Calu3 (cell line): Measurements from ENCODE around the gene ZDHHC4. TPM values are rescaled to one million over a fixed set of nuclear protein-coding genes. Genes with fewer than 3 reads are reported as not detected.

Source experiments
- BruUV-seq: library from RNA; stranded (reverse); fragments of 400-500 nt; replicated peaks from 2 replicates; lab custom pipeline; 2021; lab: Mats Ljungman, UMichigan
- CTCF ChIA-PET: fragments of 300-600 bp; sonication (Branson Sonifier 250); formaldehyde crosslinking; loops from one replicate; lab custom pipeline; 2022; ENCODE audit warnings: antibody characterized with exemption; lab: Charles Lee
- DNase-seq: peaks from one replicate; pipeline ENCODE4 v3.0.0; 2022
- H3K27ac Mint-ChIP-seq: one replicate; pipeline ENCODE4 v1.8.0; 2022; ENCODE audit warnings: mixed read lengths; ENCODE audit not compliant: unreplicated experiment
- H3K27me3 Mint-ChIP-seq: one replicate; pipeline ENCODE4 v1.8.0; 2022; ENCODE audit warnings: mixed read lengths; ENCODE audit not compliant: unreplicated experiment
- H3K36me3 Mint-ChIP-seq: one replicate; pipeline ENCODE4 v1.8.0; 2022; ENCODE audit warnings: mild to moderate bottlenecking, moderate library complexity, mixed read lengths; ENCODE audit not compliant: insufficient read depth, unreplicated experiment
- H3K4me1 Mint-ChIP-seq: one replicate; pipeline ENCODE4 v1.8.0; 2022; ENCODE audit warnings: mild to moderate bottlenecking, low read depth, mixed read lengths; ENCODE audit not compliant: unreplicated experiment
- H3K4me3 Mint-ChIP-seq: one replicate; pipeline ENCODE4 v1.8.0; 2022; ENCODE audit warnings: mild to moderate bottlenecking, low read depth, moderate library complexity, mixed read lengths; ENCODE audit not compliant: unreplicated experiment
- H3K9me3 Mint-ChIP-seq: one replicate; pipeline ENCODE4 v1.8.0; 2022; ENCODE audit warnings: low read depth, mixed read lengths; ENCODE audit not compliant: unreplicated experiment
- intact Hi-C: fragments of 100-400 bp; cut with micrococcal nuclease; formaldehyde crosslinking; loops from one replicate; pipeline ENCODE4 v1.10.0; 2022; ENCODE audit not compliant: unreplicated experiment
- total RNA-seq: library from RNA; stranded (reverse); gene quantifications from 2 replicates; pipeline ENCODE4 v1.2.3, GENCODE V29; 2022
- TF ChIP-seq, protein P1 (sequence below): fragments of 200-600 bp; IDR thresholded peaks from one replicate; pipeline ENCODE4 v1.8.0; 2022; ENCODE audit warnings: antibody characterized with exemption; ENCODE audit not compliant: unreplicated experiment

The ZDHHC4 gene
- total RNA-seq, 1 experiment from 2014 or later, result 83.9 TPM

DNA sequence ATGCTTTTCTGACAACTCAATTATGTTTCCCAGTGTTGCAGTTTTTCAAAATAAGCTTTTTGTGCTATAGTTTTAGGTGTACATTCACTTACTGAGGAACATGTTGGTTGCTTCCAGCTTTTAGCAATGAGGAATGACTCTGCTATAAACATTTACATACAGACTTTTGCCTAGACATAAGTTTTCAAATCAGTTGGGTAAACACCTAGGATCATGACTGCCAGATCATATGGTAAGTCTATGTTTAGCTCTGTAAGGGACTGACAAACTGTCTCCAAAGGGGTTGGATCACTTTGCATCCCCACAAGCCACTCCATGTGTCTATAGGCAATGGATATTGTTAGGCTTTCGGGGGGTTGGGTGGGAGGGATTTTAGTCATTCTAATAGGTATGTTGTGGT, 15.1 kb upstream of the ZDHHC4 start:
- intact Hi-C loops, result no loop called here

DNA sequence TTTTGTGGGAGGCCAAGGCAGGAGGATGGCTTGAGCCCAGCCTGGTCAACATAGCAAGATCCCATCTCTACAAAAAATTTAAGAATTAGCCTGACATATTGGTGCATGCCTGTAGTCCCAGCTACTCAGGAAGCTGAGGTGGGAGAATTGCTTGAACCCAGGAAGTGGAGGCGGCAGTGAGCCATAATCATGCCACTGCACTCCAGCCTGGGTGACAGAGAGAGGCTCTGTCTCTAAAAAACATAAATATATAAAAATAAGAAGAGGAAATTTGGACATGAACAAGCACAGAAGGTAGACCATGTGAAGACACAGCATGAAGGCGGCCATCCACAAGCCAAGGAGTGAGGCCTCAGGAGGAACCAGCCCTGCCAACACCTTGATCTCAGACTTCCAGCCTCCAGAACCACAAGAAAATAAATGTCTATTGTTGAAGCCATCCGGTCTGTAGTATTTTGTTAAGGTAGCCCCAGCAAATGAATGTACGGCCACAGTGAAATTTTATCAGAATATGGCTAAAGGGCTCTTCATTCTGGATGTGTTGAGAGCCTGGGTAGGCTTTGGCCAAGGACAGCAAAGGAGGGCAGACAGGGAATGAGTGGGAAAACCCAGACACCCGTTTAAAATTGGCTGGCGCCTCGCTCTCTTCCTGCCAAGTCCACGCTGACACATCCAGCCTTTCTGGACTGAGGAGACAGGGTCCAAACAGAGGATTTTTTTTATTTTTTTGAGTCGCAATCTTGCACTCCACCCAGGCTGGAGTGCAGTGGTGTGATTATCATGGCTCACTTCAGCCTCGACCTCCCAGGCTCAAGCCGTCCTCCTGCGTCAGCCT, 13.1 kb upstream of the ZDHHC4 start:
- DNase-seq, result no peak
- no peaks in the 10 kb centered on the region for H3K36me3 Mint-ChIP-seq
- BruUV-seq, result no TSS peak
- intact Hi-C loops, result no loop called here
- TF ChIP-seq, protein P1, sequence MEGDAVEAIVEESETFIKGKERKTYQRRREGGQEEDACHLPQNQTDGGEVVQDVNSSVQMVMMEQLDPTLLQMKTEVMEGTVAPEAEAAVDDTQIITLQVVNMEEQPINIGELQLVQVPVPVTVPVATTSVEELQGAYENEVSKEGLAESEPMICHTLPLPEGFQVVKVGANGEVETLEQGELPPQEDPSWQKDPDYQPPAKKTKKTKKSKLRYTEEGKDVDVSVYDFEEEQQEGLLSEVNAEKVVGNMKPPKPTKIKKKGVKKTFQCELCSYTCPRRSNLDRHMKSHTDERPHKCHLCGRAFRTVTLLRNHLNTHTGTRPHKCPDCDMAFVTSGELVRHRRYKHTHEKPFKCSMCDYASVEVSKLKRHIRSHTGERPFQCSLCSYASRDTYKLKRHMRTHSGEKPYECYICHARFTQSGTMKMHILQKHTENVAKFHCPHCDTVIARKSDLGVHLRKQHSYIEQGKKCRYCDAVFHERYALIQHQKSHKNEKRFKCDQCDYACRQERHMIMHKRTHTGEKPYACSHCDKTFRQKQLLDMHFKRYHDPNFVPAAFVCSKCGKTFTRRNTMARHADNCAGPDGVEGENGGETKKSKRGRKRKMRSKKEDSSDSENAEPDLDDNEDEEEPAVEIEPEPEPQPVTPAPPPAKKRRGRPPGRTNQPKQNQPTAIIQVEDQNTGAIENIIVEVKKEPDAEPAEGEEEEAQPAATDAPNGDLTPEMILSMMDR, result no peak
- CTCF ChIA-PET, result no interaction called here
- H3K9me3 Mint-ChIP-seq, result no peaks in the 10 kb centered on the region
- peaks cover 43% of the 10 kb centered on the region for H3K27me3 Mint-ChIP-seq
- H3K4me3 Mint-ChIP-seq, result no peak overlapping the region
- H3K4me1 Mint-ChIP-seq, result no peaks in the 10 kb centered on the region
- H3K27ac Mint-ChIP-seq, result no peak overlapping the region

More for the DNA sequence above, 15.1 kb upstream of the ZDHHC4 start:
- no TSS peak for BruUV-seq
- no peak for DNase-seq
- CTCF ChIA-PET, result interaction anchor here (0.6 kb wide), 1 partner anchor 108 kb away, joined by 3 read pairs; no protein-coding TSS in a partner anchor
- Mint-ChIP-seq H3K9me3 (no peaks in the 10 kb centered on the region), H3K4me3 (no peak overlapping the region), H3K4me1 (no peaks in the 10 kb centered on the region), H3K27me3 (peaks cover 60% of the 10 kb centered on the region), H3K27ac (no peak overlapping the region), H3K36me3 (no peaks in the 10 kb centered on the region)
- TF ChIP-seq, protein P1, result no peak

DNA sequence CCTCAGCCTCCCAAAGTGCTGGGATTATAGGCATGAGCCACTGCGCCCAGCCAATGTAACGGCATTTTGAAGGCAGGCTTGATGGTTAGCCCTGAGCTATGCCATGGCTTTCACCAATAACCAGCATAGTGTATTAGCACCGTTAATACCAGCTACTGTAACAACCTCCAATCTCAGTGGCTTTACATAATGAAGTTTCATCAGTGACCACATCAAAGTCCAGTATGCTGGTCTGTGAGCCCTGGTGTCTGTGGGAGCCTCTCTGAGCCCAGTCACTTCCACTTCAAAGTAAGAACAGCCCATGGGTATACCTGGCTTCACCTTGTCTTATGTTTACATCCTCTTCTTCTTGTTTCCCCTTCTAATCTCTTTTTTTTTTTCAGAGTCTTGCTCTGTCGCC, 11.6 kb upstream of the ZDHHC4 start:
- TF ChIP-seq, protein P1, result no peak
- CTCF ChIA-PET, result no interaction called here
- peaks cover 30% of the 10 kb centered on the region for H3K27me3 Mint-ChIP-seq
- intact Hi-C loops, result no loop called here
- BruUV-seq, result no TSS peak
- DNase-seq, result no peak
- no peak overlapping the region for H3K27ac Mint-ChIP-seq
- H3K4me3 Mint-ChIP-seq, result no peak overlapping the region
- H3K4me1 Mint-ChIP-seq, result no peaks in the 10 kb centered on the region
- peaks cover 2% of the 10 kb centered on the region for H3K9me3 Mint-ChIP-seq
- no peaks in the 10 kb centered on the region for H3K36me3 Mint-ChIP-seq

DNA sequence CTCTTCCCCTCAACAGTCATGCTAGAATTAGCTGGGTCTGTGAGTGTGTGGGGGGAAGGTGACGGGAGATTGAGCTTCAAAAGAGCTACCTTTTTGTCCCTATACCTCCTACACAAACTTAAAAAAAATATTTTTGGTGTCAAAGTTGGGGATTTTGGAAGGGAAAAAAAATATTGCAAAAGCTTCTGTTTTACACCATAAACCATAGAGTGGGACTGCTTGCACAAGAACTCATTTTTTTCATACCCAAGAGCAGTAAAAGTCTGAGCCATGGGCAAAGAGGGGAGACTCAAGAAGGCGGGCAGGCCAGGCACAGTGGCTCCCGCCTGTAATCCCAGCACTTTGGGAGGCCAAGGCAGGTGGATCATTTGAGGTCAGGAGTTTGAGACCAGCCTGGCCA, 9.4 kb upstream of the ZDHHC4 start:
- peaks cover 2% of the 10 kb centered on the region for H3K9me3 Mint-ChIP-seq
- H3K36me3 Mint-ChIP-seq, result no peaks in the 10 kb centered on the region
- H3K27me3 Mint-ChIP-seq, result peaks cover 39% of the 10 kb centered on the region
- intact Hi-C loops, result no loop called here
- H3K27ac Mint-ChIP-seq, result no peak overlapping the region
- TF ChIP-seq, protein P1, result no peak
- no peak overlapping the region for H3K4me3 Mint-ChIP-seq
- no peak for DNase-seq
- no TSS peak for BruUV-seq
- CTCF ChIA-PET, result interaction anchor here (0.9 kb wide), 1 partner anchor 24 kb away, joined by 3 read pairs; no protein-coding TSS in a partner anchor
- H3K4me1 Mint-ChIP-seq, result no peaks in the 10 kb centered on the region
